ENCODE results near the gene CASTOR2.
"Not testable (repeated sequence)": the region's sequence is repeated elsewhere in the genome, so short reads cannot be mapped to it uniquely, and the experiment has no call there.

CASTOR2 gene
- 11.7 to 16.4 (median 13.0) reads per million in 3 donors for total RNA-seq

GRCh38 chr7:74964511-74965119 lies at the start of gene CASTOR2:
Gene CASTOR2, plus strand, starts transcription at chr7:74964705. Its CDS starts 281 bp downstream, at chr7:74964986.
- H3K36me3 ChIP-seq (ENCODE audit: control insufficient read depth, insufficient read depth, low read length); H3K4me3 ChIP-seq (ENCODE audit: insufficient read depth, low read depth, low read length, poor library complexity, severe bottlenecking); H3K27me3 ChIP-seq (replicated peaks; ENCODE audit: control insufficient read depth, insufficient read depth, low read length, poor library complexity, severe bottlenecking); H3K27ac ChIP-seq (ENCODE audit: insufficient read depth, low read length, poor library complexity, severe bottlenecking); H3K4me1 ChIP-seq (ENCODE audit: control insufficient read depth, insufficient read depth, low read length, poor library complexity, severe bottlenecking); H3K9me3 ChIP-seq (ENCODE audit: control insufficient read depth, low read length): not testable (repeated sequence)
- DNase-seq, result peak; percentile 65 to 67 (median 65)

GRCh38 chr7:74922321-74922890 lies 42.1 kb upstream of the CASTOR2 start:
- H3K4me3 ChIP-seq (ENCODE audit: insufficient read depth, low read depth, low read length, poor library complexity, severe bottlenecking); H3K9me3 ChIP-seq (ENCODE audit: control insufficient read depth, low read length); H3K36me3 ChIP-seq (ENCODE audit: control insufficient read depth, insufficient read depth, low read length); DNase-seq; H3K4me1 ChIP-seq (ENCODE audit: control insufficient read depth, insufficient read depth, low read length, poor library complexity, severe bottlenecking); H3K27me3 ChIP-seq (replicated peaks; ENCODE audit: control insufficient read depth, insufficient read depth, low read length, poor library complexity, severe bottlenecking); H3K27ac ChIP-seq (ENCODE audit: insufficient read depth, low read length, poor library complexity, severe bottlenecking): not testable (repeated sequence)

- H3K4me1 ChIP-seq (ENCODE audit: control insufficient read depth, insufficient read depth, low read length, poor library complexity, severe bottlenecking); H3K27ac ChIP-seq (ENCODE audit: insufficient read depth, low read length, poor library complexity, severe bottlenecking); H3K4me3 ChIP-seq (ENCODE audit: insufficient read depth, low read depth, low read length, poor library complexity, severe bottlenecking); H3K27me3 ChIP-seq (replicated peaks; ENCODE audit: control insufficient read depth, insufficient read depth, low read length, poor library complexity, severe bottlenecking); H3K9me3 ChIP-seq (ENCODE audit: control insufficient read depth, low read length); H3K36me3 ChIP-seq (ENCODE audit: control insufficient read depth, insufficient read depth, low read length); DNase-seq: not testable (repeated sequence)
These were observed 40.9 kb upstream of the CASTOR2 start for GRCh38 chr7:74923644-74924043.

- H3K4me1 ChIP-seq (ENCODE audit: control insufficient read depth, insufficient read depth, low read length, poor library complexity, severe bottlenecking); H3K36me3 ChIP-seq (ENCODE audit: control insufficient read depth, insufficient read depth, low read length); H3K9me3 ChIP-seq (ENCODE audit: control insufficient read depth, low read length); H3K4me3 ChIP-seq (ENCODE audit: insufficient read depth, low read depth, low read length, poor library complexity, severe bottlenecking); H3K27ac ChIP-seq (ENCODE audit: insufficient read depth, low read length, poor library complexity, severe bottlenecking); H3K27me3 ChIP-seq (replicated peaks; ENCODE audit: control insufficient read depth, insufficient read depth, low read length, poor library complexity, severe bottlenecking); DNase-seq: not testable (repeated sequence)
These were observed 37.5 kb upstream of the CASTOR2 start for GRCh38 chr7:74926968-74927367.

- H3K4me1 ChIP-seq (ENCODE audit: control insufficient read depth, insufficient read depth, low read length, poor library complexity, severe bottlenecking); H3K36me3 ChIP-seq (ENCODE audit: control insufficient read depth, insufficient read depth, low read length); H3K27me3 ChIP-seq (replicated peaks; ENCODE audit: control insufficient read depth, insufficient read depth, low read length, poor library complexity, severe bottlenecking); H3K9me3 ChIP-seq (ENCODE audit: control insufficient read depth, low read length); H3K4me3 ChIP-seq (ENCODE audit: insufficient read depth, low read depth, low read length, poor library complexity, severe bottlenecking); DNase-seq; H3K27ac ChIP-seq (ENCODE audit: insufficient read depth, low read length, poor library complexity, severe bottlenecking): not testable (repeated sequence)
These were observed 32.8 kb upstream of the CASTOR2 start for GRCh38 chr7:74931563-74932328.

- H3K27me3 ChIP-seq (replicated peaks; ENCODE audit: control insufficient read depth, insufficient read depth, low read length, poor library complexity, severe bottlenecking); DNase-seq; H3K27ac ChIP-seq (ENCODE audit: insufficient read depth, low read length, poor library complexity, severe bottlenecking); H3K36me3 ChIP-seq (ENCODE audit: control insufficient read depth, insufficient read depth, low read length); H3K4me3 ChIP-seq (ENCODE audit: insufficient read depth, low read depth, low read length, poor library complexity, severe bottlenecking); H3K4me1 ChIP-seq (ENCODE audit: control insufficient read depth, insufficient read depth, low read length, poor library complexity, severe bottlenecking); H3K9me3 ChIP-seq (ENCODE audit: control insufficient read depth, low read length): not testable (repeated sequence)
These were observed 25.1 kb upstream of the CASTOR2 start for GRCh38 chr7:74939429-74939828.

GRCh38 chr7:74941302-74942069 lies 23.0 kb upstream of the CASTOR2 start:
- not testable (repeated sequence) for H3K4me1 ChIP-seq (ENCODE audit: control insufficient read depth, insufficient read depth, low read length, poor library complexity, severe bottlenecking); H3K4me3 ChIP-seq (ENCODE audit: insufficient read depth, low read depth, low read length, poor library complexity, severe bottlenecking); H3K27me3 ChIP-seq (replicated peaks; ENCODE audit: control insufficient read depth, insufficient read depth, low read length, poor library complexity, severe bottlenecking); H3K27ac ChIP-seq (ENCODE audit: insufficient read depth, low read length, poor library complexity, severe bottlenecking); DNase-seq; H3K36me3 ChIP-seq (ENCODE audit: control insufficient read depth, insufficient read depth, low read length); H3K9me3 ChIP-seq (ENCODE audit: control insufficient read depth, low read length)

- H3K27me3 ChIP-seq (replicated peaks; ENCODE audit: control insufficient read depth, insufficient read depth, low read length, poor library complexity, severe bottlenecking); H3K27ac ChIP-seq (ENCODE audit: insufficient read depth, low read length, poor library complexity, severe bottlenecking); H3K9me3 ChIP-seq (ENCODE audit: control insufficient read depth, low read length): not testable (repeated sequence)
These were observed 20.6 kb upstream of the CASTOR2 start for GRCh38 chr7:74943923-74944322.

GRCh38 chr7:74947741-74948140 lies 16.8 kb upstream of the CASTOR2 start:
- not testable (repeated sequence) for H3K4me3 ChIP-seq (ENCODE audit: insufficient read depth, low read depth, low read length, poor library complexity, severe bottlenecking); H3K4me1 ChIP-seq (ENCODE audit: control insufficient read depth, insufficient read depth, low read length, poor library complexity, severe bottlenecking); H3K27me3 ChIP-seq (replicated peaks; ENCODE audit: control insufficient read depth, insufficient read depth, low read length, poor library complexity, severe bottlenecking); H3K27ac ChIP-seq (ENCODE audit: insufficient read depth, low read length, poor library complexity, severe bottlenecking); DNase-seq; H3K9me3 ChIP-seq (ENCODE audit: control insufficient read depth, low read length); H3K36me3 ChIP-seq (ENCODE audit: control insufficient read depth, insufficient read depth, low read length)

More at GRCh38 chr7:74943923-74944322, 20.6 kb upstream of the CASTOR2 start:
- H3K4me1 ChIP-seq (ENCODE audit: control insufficient read depth, insufficient read depth, low read length, poor library complexity, severe bottlenecking); DNase-seq; H3K36me3 ChIP-seq (ENCODE audit: control insufficient read depth, insufficient read depth, low read length); H3K4me3 ChIP-seq (ENCODE audit: insufficient read depth, low read depth, low read length, poor library complexity, severe bottlenecking): not testable (repeated sequence)

- H3K27me3 ChIP-seq (replicated peaks; ENCODE audit: control insufficient read depth, insufficient read depth, low read length, poor library complexity, severe bottlenecking); H3K27ac ChIP-seq (ENCODE audit: insufficient read depth, low read length, poor library complexity, severe bottlenecking); H3K4me1 ChIP-seq (ENCODE audit: control insufficient read depth, insufficient read depth, low read length, poor library complexity, severe bottlenecking); H3K36me3 ChIP-seq (ENCODE audit: control insufficient read depth, insufficient read depth, low read length); H3K4me3 ChIP-seq (ENCODE audit: insufficient read depth, low read depth, low read length, poor library complexity, severe bottlenecking); H3K9me3 ChIP-seq (ENCODE audit: control insufficient read depth, low read length); DNase-seq: not testable (repeated sequence)
These were observed 10.7 kb upstream of the CASTOR2 start for GRCh38 chr7:74953774-74954173.

Measured in effector memory CD4-positive, alpha-beta T cell (primary cell).